Measurements from ENCODE around the gene WT1. TPM values are rescaled to one million over a fixed set of nuclear protein-coding genes. Genes with fewer than 3 reads are reported as not detected.
"Not testable (repeated sequence)": the region's sequence is repeated elsewhere in the genome, so short reads cannot be mapped to it uniquely, and the experiment has no call there.

Gene WT1
- total RNA-seq, 1 donor from 2014 or later: not detected

DNA sequence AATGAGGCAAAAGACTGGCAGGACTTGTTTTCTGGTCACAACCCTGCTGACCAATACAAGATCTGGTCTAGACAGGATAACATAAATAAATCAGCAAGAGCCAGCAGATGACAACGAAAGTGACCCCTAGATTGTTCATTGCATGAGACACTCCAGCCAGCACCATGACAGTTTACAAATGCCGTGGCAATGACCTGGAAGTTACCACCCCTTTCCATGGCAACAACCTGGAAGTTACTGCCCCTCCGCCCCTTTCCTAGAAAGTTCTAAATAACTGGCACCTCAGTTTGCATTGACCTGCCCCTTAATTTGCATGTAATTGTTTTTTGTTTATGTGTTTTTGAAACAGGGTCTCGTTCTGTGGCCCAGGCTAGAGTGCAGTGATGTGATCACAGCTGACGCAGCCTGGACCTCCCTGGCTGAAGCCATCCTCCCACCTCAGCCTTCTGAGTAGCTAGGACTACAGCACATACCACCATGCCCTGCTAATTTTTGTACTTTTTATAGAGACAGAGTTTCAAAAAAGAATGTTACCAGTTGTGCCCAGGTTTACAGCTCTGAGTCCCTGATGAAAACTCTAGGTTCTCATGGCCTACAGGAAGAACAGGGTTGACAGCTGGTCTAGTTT is 38.1 kb upstream of the WT1 start:
- DNase-seq (ENCODE audit: low spot score): no peak
- no peaks in the 10 kb centered on the region for H3K79me2 ChIP-seq (ENCODE audit: low read depth)
- TF ChIP-seq EZH2 (IDR thresholded peaks at IDR 0.05) (no peak), CTCF (IDR thresholded peaks at IDR 0.05) (no peak), EZH2phosphoT487 (IDR thresholded peaks at IDR 0.05) (no peak)
- peaks cover 15% of the 10 kb centered on the region for H3K4me1 Mint-ChIP-seq
- no peaks in the 10 kb centered on the region for H3K9me3 Mint-ChIP-seq
- no peaks in the 10 kb centered on the region for H3K27me3 ChIP-seq
- H3F3A ChIP-seq (ENCODE audit: low read depth): no peaks in the 10 kb centered on the region
- H3K27ac ChIP-seq: no peak overlapping the region
- no peaks in the 10 kb centered on the region for H3K9me3 ChIP-seq (ENCODE audit: low read depth)
- no peak overlapping the region for H3K4me3 Mint-ChIP-seq
- no peak overlapping the region for H3K9ac ChIP-seq
- no peak overlapping the region for H2AFZ ChIP-seq (replicated peaks)
- H3K4me3 ChIP-seq: no peak overlapping the region
- H3K36me3 ChIP-seq: no peaks in the 10 kb centered on the region
- H3K4me2 ChIP-seq: no peak overlapping the region
- H3K27me3 Mint-ChIP-seq (ENCODE audit: insufficient read depth, low read depth): peaks cover 12% of the 10 kb centered on the region
- no peaks in the 10 kb centered on the region for H3K36me3 Mint-ChIP-seq
- H3K27ac Mint-ChIP-seq: no peak overlapping the region
- no peaks in the 10 kb centered on the region for H3K4me1 ChIP-seq
- no peaks in the 10 kb centered on the region for H4K20me1 ChIP-seq (ENCODE audit: low read depth)

DNA sequence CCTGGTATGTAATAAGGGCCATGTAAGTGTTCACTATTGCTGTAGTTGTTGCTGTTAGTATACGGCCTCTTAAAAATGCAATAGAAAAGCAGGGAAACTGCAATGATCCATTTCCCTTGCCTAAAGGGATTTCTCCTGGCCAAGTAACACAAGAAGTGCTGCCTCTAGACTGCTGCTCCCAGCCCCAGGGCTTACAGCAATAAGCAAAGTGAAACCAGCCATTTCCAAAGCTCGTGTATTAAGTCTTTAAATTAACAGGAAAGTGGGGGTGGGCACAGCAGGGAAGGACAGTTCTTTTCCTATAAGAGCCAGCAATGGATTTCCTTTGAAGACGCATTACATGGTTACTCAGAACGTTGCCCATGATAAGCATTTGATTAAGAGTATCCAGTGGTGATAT is 36.9 kb upstream of the WT1 start:
- H2AFZ ChIP-seq (replicated peaks): no peak overlapping the region
- TF ChIP-seq CTCF (IDR thresholded peaks at IDR 0.05): no peak
- no peak for TF ChIP-seq EZH2 (IDR thresholded peaks at IDR 0.05)
- no peak for TF ChIP-seq EZH2phosphoT487 (IDR thresholded peaks at IDR 0.05)
- no peaks in the 10 kb centered on the region for H3K36me3 ChIP-seq
- H3K27me3 Mint-ChIP-seq (ENCODE audit: insufficient read depth, low read depth): peaks cover 12% of the 10 kb centered on the region
- H3K4me1 Mint-ChIP-seq: peaks cover 11% of the 10 kb centered on the region
- H3K79me2 ChIP-seq (ENCODE audit: low read depth): no peaks in the 10 kb centered on the region
- H3F3A ChIP-seq (ENCODE audit: low read depth): no peaks in the 10 kb centered on the region
- H3K9me3 Mint-ChIP-seq: no peaks in the 10 kb centered on the region
- no peaks in the 10 kb centered on the region for H3K36me3 Mint-ChIP-seq
- H3K4me2 ChIP-seq: no peak overlapping the region
- H3K27me3 ChIP-seq: no peaks in the 10 kb centered on the region
- DNase-seq (ENCODE audit: low spot score): no peak
- no peaks in the 10 kb centered on the region for H4K20me1 ChIP-seq (ENCODE audit: low read depth)
- no peak overlapping the region for H3K4me3 Mint-ChIP-seq
- H3K27ac ChIP-seq: no peak overlapping the region
- H3K9me3 ChIP-seq (ENCODE audit: low read depth): no peaks in the 10 kb centered on the region
- no peak overlapping the region for H3K4me3 ChIP-seq
- no peak overlapping the region for H3K27ac Mint-ChIP-seq
- no peaks in the 10 kb centered on the region for H3K4me1 ChIP-seq
- H3K9ac ChIP-seq: no peak overlapping the region

GRCh38 chr11:32471544-32471943 is 36.2 kb upstream of the WT1 start:
- not testable (repeated sequence) for H3K9me3 ChIP-seq (ENCODE audit: low read depth); H3K9me3 Mint-ChIP-seq; H3K27ac Mint-ChIP-seq; H3K27ac ChIP-seq; DNase-seq (ENCODE audit: low spot score); H2AFZ ChIP-seq (replicated peaks); H3K27me3 ChIP-seq; H3K36me3 ChIP-seq; H4K20me1 ChIP-seq (ENCODE audit: low read depth); H3K4me3 Mint-ChIP-seq; H3K4me1 ChIP-seq; H3K36me3 Mint-ChIP-seq; H3K4me3 ChIP-seq; H3K4me2 ChIP-seq; H3K9ac ChIP-seq; H3F3A ChIP-seq (ENCODE audit: low read depth); H3K79me2 ChIP-seq (ENCODE audit: low read depth)
- Mint-ChIP-seq H3K4me1 (peaks cover 11% of the 10 kb centered on the region), H3K27me3 (ENCODE audit: insufficient read depth, low read depth) (peaks cover 12% of the 10 kb centered on the region)

DNA sequence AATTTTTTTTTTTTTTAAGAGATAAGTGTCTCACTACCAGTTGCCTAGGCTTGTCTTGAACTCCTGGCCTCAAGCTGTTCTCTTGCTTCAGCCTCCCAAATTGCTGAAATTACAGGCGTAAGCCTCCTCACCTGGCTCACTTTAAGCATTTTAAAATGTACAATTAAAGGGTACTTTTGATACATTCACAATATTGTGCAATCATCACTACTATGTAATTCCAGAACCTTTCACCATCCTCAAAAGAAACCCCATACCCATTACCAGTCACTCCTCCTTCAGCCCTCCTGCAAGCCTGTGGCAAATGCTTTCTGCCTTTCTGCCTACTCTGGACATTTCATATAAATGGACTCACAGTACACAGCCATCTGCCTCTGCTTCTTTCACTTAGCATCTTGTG is 34.5 kb upstream of the WT1 start:
- Mint-ChIP-seq H3K27ac (no peak overlapping the region), H3K4me1 (peaks cover 11% of the 10 kb centered on the region)
- TF ChIP-seq EZH2 (IDR thresholded peaks at IDR 0.05) (no peak), EZH2phosphoT487 (IDR thresholded peaks at IDR 0.05) (no peak), CTCF (IDR thresholded peaks at IDR 0.05) (no peak)

More for the DNA sequence above, 34.5 kb upstream of the WT1 start:
- H3K4me3 ChIP-seq: no peak overlapping the region
- DNase-seq (ENCODE audit: low spot score): no peak
- H3K4me2 ChIP-seq: no peak overlapping the region
- H3K27ac ChIP-seq: no peak overlapping the region
- no peaks in the 10 kb centered on the region for H3K9me3 ChIP-seq (ENCODE audit: low read depth)
- Mint-ChIP-seq H3K9me3 (no peaks in the 10 kb centered on the region), H3K27me3 (ENCODE audit: insufficient read depth, low read depth) (peaks cover 4% of the 10 kb centered on the region), H3K4me3 (no peak overlapping the region), H3K36me3 (no peaks in the 10 kb centered on the region)
- H2AFZ ChIP-seq (replicated peaks): no peak overlapping the region
- H3K9ac ChIP-seq: no peak overlapping the region
- H3F3A ChIP-seq (ENCODE audit: low read depth): no peaks in the 10 kb centered on the region
- no peaks in the 10 kb centered on the region for H3K36me3 ChIP-seq
- H3K79me2 ChIP-seq (ENCODE audit: low read depth): no peaks in the 10 kb centered on the region
- H3K27me3 ChIP-seq: no peaks in the 10 kb centered on the region
- H3K4me1 ChIP-seq: no peaks in the 10 kb centered on the region
- no peaks in the 10 kb centered on the region for H4K20me1 ChIP-seq (ENCODE audit: low read depth)
